HepG2 (cell line): ENCODE measurements around the gene PNMA8C. TPM values are rescaled to one million over a fixed set of nuclear protein-coding genes. Genes with fewer than 3 reads are reported as not detected.

Source experiments
- ATAC-seq: fragments of 200-7000 bp; cut with Tn5 transposase; 3 replicates; pipeline ENCODE4 v1.9.1; 2020; ENCODE audit warnings: mild to moderate bottlenecking, moderate library complexity
- BruUV-seq: library from RNA; stranded (reverse); fragments of 400-500 nt; replicated peaks from 2 replicates; lab custom pipeline; 2021; lab: Mats Ljungman, UMichigan
- CTCF ChIA-PET: fragments of 300-600 bp; formaldehyde crosslinking; extraction: SDS; loops from one replicate; lab custom pipeline; 2021; ENCODE audit warnings: low total read pairs, inconsistent platforms, low intra/inter-chr PET ratio; lab: Yijun Ruan, JAX
- POLR2A ChIA-PET: fragments of 350-600 bp; sonication (Branson Sonifier 250); formaldehyde crosslinking; loops from one replicate; lab custom pipeline; 2020; ENCODE audit warnings: antibody characterized with exemption, inconsistent platforms; lab: Yijun Ruan, JAX
- DNase-seq: peaks from one replicate; pipeline ENCODE4 v3.0.0-alpha.2; 2015; ENCODE audit warnings: low spot score
- FAIRE-seq: peaks from 3 replicates; lab custom pipeline; 2011; peaks lifted over from hg19 to GRCh38; lab: Jason Lieb, UNC
- H2AFZ ChIP-seq: one replicate; pipeline ENCODE4 v1.6.1; 2011; ENCODE audit warnings: low read length, inconsistent platforms
- H3K27ac ChIP-seq: fragments of 300-600 bp; 3 replicates; pipeline ENCODE4 v1.8.0; 2011; ENCODE audit warnings: mixed run types, mild to moderate bottlenecking, mixed read lengths, low read length, inconsistent platforms; ENCODE audit not compliant: insufficient read depth; ENCODE audit errors: extremely low read length
- H3K27me3 ChIP-seq, 2 experiments: fragments of 200-600 bp in 1 of 2; 2 replicates in 1 of 2; 3 replicates in 1 of 2; pipeline versions ENCODE4 v1.6.0 to v1.8.0; 2011; ENCODE audit warnings: low read length in 2 of 2, mild to moderate bottlenecking in 2 of 2, moderate library complexity in 2 of 2, inconsistent platforms in 1 of 2; ENCODE audit not compliant: insufficient read depth in 2 of 2, control insufficient read depth in 1 of 2
- H3K36me3 ChIP-seq, 2 experiments: fragments of 200-600 bp in 1 of 2; replicated peaks in 1 of 2; 2 replicates in 1 of 2; 3 replicates in 1 of 2; pipeline versions ENCODE4 v1.5.1 to v1.8.0; 2011; ENCODE audit warnings: low read length in 2 of 2, inconsistent platforms in 1 of 2; ENCODE audit not compliant: insufficient read depth in 2 of 2, control insufficient read depth in 1 of 2
- H3K4me1 ChIP-seq: 2 replicates; pipeline ENCODE4 v1.5.1; 2012; ENCODE audit warnings: low read length, inconsistent platforms; ENCODE audit not compliant: insufficient read depth
- H3K4me2 ChIP-seq: 2 replicates; pipeline ENCODE4 v1.6.0; 2011; ENCODE audit warnings: low read depth, low read length, inconsistent platforms
- H3K4me3 ChIP-seq, 3 experiments: fragments of 200-600 bp in 1 of 3; sonication (generic), shearing (Covaris generic) in 1 of 3; replicated peaks in 1 of 3; 2 replicates each; pipeline ENCODE4 v1.5.1; 2011 to 2016; ENCODE audit warnings: low read length in 3 of 3, inconsistent platforms in 2 of 3, low read depth in 2 of 3, mild to moderate bottlenecking in 2 of 3, control low read depth in 1 of 3, mixed read lengths in 1 of 3; ENCODE audit not compliant: insufficient read depth in 1 of 3
- H3K79me2 ChIP-seq: one replicate; pipeline ENCODE4 v1.6.1; 2011; ENCODE audit warnings: low read length, inconsistent platforms; ENCODE audit not compliant: insufficient read depth
- H3K9ac ChIP-seq: 2 replicates; pipeline ENCODE4 v1.6.0; 2011; ENCODE audit warnings: mild to moderate bottlenecking, low read depth, low read length, inconsistent platforms; ENCODE audit not compliant: insufficient read depth
- H3K9me3 ChIP-seq: 2 replicates; pipeline ENCODE4 v1.5.1; 2012; ENCODE audit warnings: mild to moderate bottlenecking, low read length
- H4K20me1 ChIP-seq: 2 replicates; pipeline ENCODE4 v1.6.0; 2011; ENCODE audit warnings: inconsistent platforms, mild to moderate bottlenecking, low read length, moderate library complexity; ENCODE audit not compliant: insufficient read depth
- BHLHE40 ChIP-seq: IDR thresholded peaks from 2 replicates; pipeline ENCODE4 v1.6.1; 2011; ENCODE audit warnings: low read length, improper control_type of control experiment
- MBNL3 ChIP-seq: fragments of 250-450 bp; sonication (Bioruptor Pico); conservative IDR thresholded peaks from 2 replicates; pipeline ENCODE4 v1.8.0; 2022; ENCODE audit warnings: mild to moderate bottlenecking, inconsistent platforms
- MIXL1 ChIP-seq: IDR thresholded peaks from 2 replicates; pipeline ENCODE4 v1.6.1; 2016
- PAF1 ChIP-seq: IDR thresholded peaks from 2 replicates; pipeline ENCODE4 v1.6.1; 2016; ENCODE audit warnings: missing genetic modification reagents, missing compliant biosample characterization
- TARDBP ChIP-seq: sonication (generic); formaldehyde crosslinking; IDR thresholded peaks from 2 replicates; pipeline ENCODE4 v1.8.0; 2022; ENCODE audit warnings: mild to moderate bottlenecking, missing genetic modification reagents
- ZBTB7A ChIP-seq: sonication (generic); formaldehyde crosslinking; IDR thresholded peaks from 2 replicates; pipeline ENCODE4 v1.8.0; 2022; ENCODE audit warnings: mild to moderate bottlenecking, missing genetic modification reagents
- ZFP41 ChIP-seq: sonication (generic); formaldehyde crosslinking; IDR thresholded peaks from 2 replicates; pipeline ENCODE4 v1.4.0; 2020; ENCODE audit warnings: mild to moderate bottlenecking, missing genetic modification reagents, borderline replicate concordance
- WGBS: methylation state at CpG from one replicate; pipeline ENCODE4 v1.1.6; 2017; ENCODE audit warnings: low lambda C conversion rate; 5-methylcytosine and 5-hydroxymethylcytosine counted together
- in situ Hi-C: cut with HindIII; loops from 2 replicates; pipeline ENCODE4 v1.10.0; 2017; ENCODE audit warnings: low pct_unique_long_range_greater_than_20kb; ENCODE audit not compliant: extremely low pct_ligation_motif_present
- intact Hi-C: fragments of 100-400 bp; cut with micrococcal nuclease; formaldehyde crosslinking; loops from one replicate; pipeline ENCODE4 v1.10.0; 2022; ENCODE audit not compliant: unreplicated experiment
- polyA plus RNA-seq, 8 experiments: library from polyadenylated mRNA; depleted of rRNA in 3 of 8; stranded (reverse) in 7 of 8; unstranded in 1 of 8; fragments of >200 nt; fragmentation: Illumina TruSeq in 4 of 8; extraction: Trizol in 4 of 8; gene quantifications; 2 replicates each; pipeline versions ENCODE4 v1.2.1 to v1.2.3, GENCODE V29; 2011 to 2016; ENCODE audit warnings: low read depth in 4 of 8, missing spikeins in 1 of 8, mixed read lengths in 1 of 8; ENCODE audit not compliant: insufficient read depth in 1 of 8
- total RNA-seq, 5 experiments: library from RNA; depleted of rRNA; stranded (reverse); fragments of >200 nt; fragmentation: Illumina TruSeq; extraction: Trizol; gene quantifications; 2 replicates each; pipeline ENCODE4 v1.2.3, GENCODE V29; 2016; ENCODE audit warnings: low read depth in 1 of 5
- TF ChIP-seq, protein P1 (sequence below): sonication (generic); formaldehyde crosslinking; IDR thresholded peaks from 2 replicates; pipeline ENCODE4 v1.4.0; 2020; ENCODE audit warnings: missing genetic modification reagents
- TF ChIP-seq, protein P2 (sequence below): sonication (generic); formaldehyde crosslinking; conservative IDR thresholded peaks from 2 replicates; pipeline ENCODE4 v1.4.0; 2020; ENCODE audit warnings: missing genetic modification reagents
- TF ChIP-seq, protein P3 (sequence below): sonication (generic); formaldehyde crosslinking; IDR thresholded peaks from 2 replicates; pipeline ENCODE4 v1.5.1; 2020; ENCODE audit warnings: mild to moderate bottlenecking, missing genetic modification reagents, moderate library complexity
- TF ChIP-seq, protein P4 (sequence below), 2 experiments: sonication (generic) in 1 of 2; formaldehyde crosslinking in 1 of 2; IDR thresholded peaks; 2 replicates each; pipeline versions ENCODE4 v1.6.1 to v1.9.0; 2014 to 2022; ENCODE audit warnings: antibody characterized with exemption in 1 of 2, borderline replicate concordance in 1 of 2, inconsistent platforms in 1 of 2, low read depth in 1 of 2, missing genetic modification reagents in 1 of 2

PNMA8C gene
- total and polyA plus RNA-seq, 2 of the 13 experiments (the other 11 are each of a cell fraction or from before 2014, with no cell fraction given), result not detected

DNA sequence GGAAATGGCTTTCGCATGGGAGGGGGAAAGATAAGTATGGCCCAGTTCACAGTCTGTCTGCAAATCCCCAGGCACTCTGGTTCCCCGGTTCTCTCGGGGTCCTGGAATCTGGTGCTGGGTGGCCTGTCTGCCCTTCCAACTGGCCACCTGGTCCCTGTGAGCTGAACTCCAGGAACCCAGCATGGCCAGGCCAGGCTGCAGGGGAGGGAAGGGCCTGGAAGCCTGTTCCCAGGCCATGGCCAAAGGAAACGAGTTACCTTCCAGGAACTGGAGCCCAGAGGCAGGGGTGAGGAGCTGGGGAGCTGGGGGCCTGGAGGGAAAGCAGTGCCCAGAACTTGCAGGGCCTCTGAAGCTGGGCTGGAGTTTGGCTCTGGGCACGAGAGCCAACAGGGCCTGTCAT lies 19.1 kb upstream of the PNMA8C start (continued):
- TF ChIP-seq, protein P1, sequence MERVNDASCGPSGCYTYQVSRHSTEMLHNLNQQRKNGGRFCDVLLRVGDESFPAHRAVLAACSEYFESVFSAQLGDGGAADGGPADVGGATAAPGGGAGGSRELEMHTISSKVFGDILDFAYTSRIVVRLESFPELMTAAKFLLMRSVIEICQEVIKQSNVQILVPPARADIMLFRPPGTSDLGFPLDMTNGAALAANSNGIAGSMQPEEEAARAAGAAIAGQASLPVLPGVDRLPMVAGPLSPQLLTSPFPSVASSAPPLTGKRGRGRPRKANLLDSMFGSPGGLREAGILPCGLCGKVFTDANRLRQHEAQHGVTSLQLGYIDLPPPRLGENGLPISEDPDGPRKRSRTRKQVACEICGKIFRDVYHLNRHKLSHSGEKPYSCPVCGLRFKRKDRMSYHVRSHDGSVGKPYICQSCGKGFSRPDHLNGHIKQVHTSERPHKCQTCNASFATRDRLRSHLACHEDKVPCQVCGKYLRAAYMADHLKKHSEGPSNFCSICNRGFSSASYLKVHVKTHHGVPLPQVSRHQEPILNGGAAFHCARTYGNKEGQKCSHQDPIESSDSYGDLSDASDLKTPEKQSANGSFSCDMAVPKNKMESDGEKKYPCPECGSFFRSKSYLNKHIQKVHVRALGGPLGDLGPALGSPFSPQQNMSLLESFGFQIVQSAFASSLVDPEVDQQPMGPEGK, result no peak
- TF ChIP-seq ZFP41 (CRISPR knock-in tag), result no peak
- TF ChIP-seq, protein P2, sequence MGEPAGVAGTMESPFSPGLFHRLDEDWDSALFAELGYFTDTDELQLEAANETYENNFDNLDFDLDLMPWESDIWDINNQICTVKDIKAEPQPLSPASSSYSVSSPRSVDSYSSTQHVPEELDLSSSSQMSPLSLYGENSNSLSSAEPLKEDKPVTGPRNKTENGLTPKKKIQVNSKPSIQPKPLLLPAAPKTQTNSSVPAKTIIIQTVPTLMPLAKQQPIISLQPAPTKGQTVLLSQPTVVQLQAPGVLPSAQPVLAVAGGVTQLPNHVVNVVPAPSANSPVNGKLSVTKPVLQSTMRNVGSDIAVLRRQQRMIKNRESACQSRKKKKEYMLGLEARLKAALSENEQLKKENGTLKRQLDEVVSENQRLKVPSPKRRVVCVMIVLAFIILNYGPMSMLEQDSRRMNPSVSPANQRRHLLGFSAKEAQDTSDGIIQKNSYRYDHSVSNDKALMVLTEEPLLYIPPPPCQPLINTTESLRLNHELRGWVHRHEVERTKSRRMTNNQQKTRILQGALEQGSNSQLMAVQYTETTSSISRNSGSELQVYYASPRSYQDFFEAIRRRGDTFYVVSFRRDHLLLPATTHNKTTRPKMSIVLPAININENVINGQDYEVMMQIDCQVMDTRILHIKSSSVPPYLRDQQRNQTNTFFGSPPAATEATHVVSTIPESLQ (CRISPR knock-in tag), result no peak
- TF ChIP-seq, protein P3, sequence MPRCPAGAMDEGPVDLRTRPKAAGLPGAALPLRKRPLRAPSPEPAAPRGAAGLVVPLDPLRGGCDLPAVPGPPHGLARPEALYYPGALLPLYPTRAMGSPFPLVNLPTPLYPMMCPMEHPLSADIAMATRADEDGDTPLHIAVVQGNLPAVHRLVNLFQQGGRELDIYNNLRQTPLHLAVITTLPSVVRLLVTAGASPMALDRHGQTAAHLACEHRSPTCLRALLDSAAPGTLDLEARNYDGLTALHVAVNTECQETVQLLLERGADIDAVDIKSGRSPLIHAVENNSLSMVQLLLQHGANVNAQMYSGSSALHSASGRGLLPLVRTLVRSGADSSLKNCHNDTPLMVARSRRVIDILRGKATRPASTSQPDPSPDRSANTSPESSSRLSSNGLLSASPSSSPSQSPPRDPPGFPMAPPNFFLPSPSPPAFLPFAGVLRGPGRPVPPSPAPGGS (CRISPR knock-in tag), result no peak

DNA sequence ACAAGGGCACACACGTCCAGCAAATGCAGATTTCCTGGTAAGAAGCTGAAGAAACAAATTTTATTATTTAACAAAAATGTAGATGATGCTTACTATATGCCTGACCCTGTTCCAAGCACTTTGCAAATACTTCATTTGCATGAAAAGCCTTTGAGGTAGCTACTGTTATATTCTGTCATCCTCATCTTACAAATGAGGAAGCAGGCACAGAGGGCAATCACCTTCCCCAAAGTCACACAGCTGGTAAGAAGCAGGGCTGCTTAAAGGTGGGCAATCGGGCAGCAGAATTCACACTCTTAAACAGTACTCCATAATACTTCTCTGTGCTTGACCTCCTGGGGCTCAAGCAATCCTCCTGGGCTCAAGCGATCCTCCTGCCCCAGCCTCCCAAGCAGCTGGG lies 18.3 kb upstream of the PNMA8C start:
- no peak overlapping the region for H3K9ac ChIP-seq
- H3K4me2 ChIP-seq, result no peak overlapping the region
- no peaks in the 10 kb centered on the region for H4K20me1 ChIP-seq
- POLR2A ChIA-PET, result no interaction called here
- no peaks in the 10 kb centered on the region for H3K27me3 ChIP-seq
- no peak overlapping the region for H3K27ac ChIP-seq
- H3K79me2 ChIP-seq, result no peaks in the 10 kb centered on the region
- ATAC-seq (no peak), FAIRE-seq (no peak), DNase-seq (no peak)
- in situ Hi-C loops, result no loop called here
- no peak overlapping the region for H2AFZ ChIP-seq
- H3K9me3 ChIP-seq, result no peaks in the 10 kb centered on the region
- 4% methylated on average over 3 of the region's 3 CpGs for WGBS
- H3K4me3 ChIP-seq, result no peak overlapping the region
- no peaks in the 10 kb centered on the region for H3K36me3 ChIP-seq
- CTCF ChIA-PET, result no interaction called here
- no peaks in the 10 kb centered on the region for H3K4me1 ChIP-seq
- no TSS peak for BruUV-seq
- intact Hi-C loops, result no loop called here
- TF ChIP-seq ZBTB7A, result no peak
- TF ChIP-seq PAF1 (CRISPR knock-in tag), result no peak
- TF ChIP-seq, protein P4, sequence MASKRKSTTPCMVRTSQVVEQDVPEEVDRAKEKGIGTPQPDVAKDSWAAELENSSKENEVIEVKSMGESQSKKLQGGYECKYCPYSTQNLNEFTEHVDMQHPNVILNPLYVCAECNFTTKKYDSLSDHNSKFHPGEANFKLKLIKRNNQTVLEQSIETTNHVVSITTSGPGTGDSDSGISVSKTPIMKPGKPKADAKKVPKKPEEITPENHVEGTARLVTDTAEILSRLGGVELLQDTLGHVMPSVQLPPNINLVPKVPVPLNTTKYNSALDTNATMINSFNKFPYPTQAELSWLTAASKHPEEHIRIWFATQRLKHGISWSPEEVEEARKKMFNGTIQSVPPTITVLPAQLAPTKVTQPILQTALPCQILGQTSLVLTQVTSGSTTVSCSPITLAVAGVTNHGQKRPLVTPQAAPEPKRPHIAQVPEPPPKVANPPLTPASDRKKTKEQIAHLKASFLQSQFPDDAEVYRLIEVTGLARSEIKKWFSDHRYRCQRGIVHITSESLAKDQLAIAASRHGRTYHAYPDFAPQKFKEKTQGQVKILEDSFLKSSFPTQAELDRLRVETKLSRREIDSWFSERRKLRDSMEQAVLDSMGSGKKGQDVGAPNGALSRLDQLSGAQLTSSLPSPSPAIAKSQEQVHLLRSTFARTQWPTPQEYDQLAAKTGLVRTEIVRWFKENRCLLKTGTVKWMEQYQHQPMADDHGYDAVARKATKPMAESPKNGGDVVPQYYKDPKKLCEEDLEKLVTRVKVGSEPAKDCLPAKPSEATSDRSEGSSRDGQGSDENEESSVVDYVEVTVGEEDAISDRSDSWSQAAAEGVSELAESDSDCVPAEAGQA (IDR thresholded peaks at IDR 0.05; ENCODE audit: low read depth), result no peak
- TF ChIP-seq, protein P4 (CRISPR knock-in tag; IDR thresholded peaks at IDR 0.05; ENCODE audit: borderline replicate concordance), result no peak
- no peak for TF ChIP-seq MBNL3 (CRISPR knock-in tag)
- no peak for TF ChIP-seq BHLHE40
- no peak for TF ChIP-seq MIXL1 (CRISPR knock-in tag)
- TF ChIP-seq TARDBP (CRISPR knock-in tag), result no peak
